ENCODE data around the gene IDH3A.

DNA sequence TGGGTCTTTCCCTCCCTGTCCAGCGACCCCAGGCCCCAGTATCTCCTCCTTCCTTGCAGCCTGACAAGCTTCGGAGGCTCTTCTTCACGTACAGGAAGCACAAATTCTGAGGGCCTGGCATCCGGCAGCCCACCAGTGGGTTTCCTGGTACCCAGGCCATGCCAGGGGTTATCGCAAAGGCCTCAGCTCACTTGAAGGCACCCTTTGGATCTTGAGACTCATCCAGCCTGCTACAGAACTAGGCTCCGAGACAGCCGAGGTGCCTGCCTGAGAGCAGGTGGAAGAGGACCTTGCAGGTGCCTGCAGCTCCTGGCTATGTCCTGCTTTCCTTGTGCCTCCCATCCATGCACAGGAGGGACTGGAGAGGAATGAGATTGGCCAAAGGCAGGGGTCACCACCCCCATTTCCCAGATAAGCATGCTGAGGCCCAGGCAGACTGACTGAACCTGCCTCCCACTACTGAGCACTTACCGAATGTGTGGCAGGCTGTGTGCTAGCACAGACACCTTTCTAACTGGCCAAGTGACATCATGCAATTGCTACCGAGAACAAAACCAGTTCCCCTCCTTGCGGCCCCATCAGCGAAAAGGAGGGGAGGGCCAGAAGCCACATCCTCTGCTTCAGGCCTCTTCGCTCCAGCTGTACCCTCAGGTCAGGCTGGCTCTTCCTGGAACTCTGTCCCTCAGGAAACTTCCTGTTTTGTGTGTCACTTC is 45.6 kb upstream of the IDH3A start:
- TF ChIP-seq CTCF (IDR thresholded peaks at IDR 0.05) = no peak
- no peak for TF ChIP-seq POLR2A (IDR thresholded peaks at IDR 0.05)
